Measurements from ENCODE around the gene ZNF133.

DNA sequence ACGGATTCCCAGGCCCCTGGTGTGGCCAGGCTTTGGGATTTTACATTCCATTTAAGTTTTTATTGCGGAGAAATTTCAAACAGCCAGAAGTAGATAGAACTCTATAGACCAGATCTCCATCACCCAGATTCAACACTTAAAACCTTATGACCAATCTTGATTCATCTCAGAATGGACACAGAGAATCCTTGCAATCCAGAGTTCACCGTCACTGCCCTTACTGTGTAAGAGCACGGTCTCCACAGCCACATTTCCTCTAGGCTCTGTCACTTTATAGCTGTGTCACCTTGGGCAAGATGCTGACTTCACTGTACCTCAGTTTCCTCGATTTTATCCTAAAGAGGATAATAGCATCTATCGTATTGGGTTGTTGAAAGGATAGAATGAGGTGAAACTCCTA lies 979 bp downstream of the ZNF133 start:
- no peak for TF ChIP-seq CTCF (conservative IDR thresholded peaks at IDR 0.05)
- no peak for TF ChIP-seq EZH2 (IDR thresholded peaks at IDR 0.05; ENCODE audit: low read depth)

All from PC-9 (cell line).